Stimulated activated CD4-positive, alpha-beta T cell treated with anti-CD3 and anti-CD28 coated beads, Interleukin-1b, Interleukin-23, amount 100 ng/mL, for 48 hours (primary cell): Measurements from ENCODE around the gene PHAF1.
A peak's percentile ranks its signal among the peaks of the same experiment; 100 is the strongest.

Experiments used
- DNase-seq: peaks from one replicate; pipeline ENCODE4 v3.0.0-alpha.2; 2020

The PHAF1 gene

GRCh38 chr16:67164599-67165061, 54.9 kb downstream of the PHAF1 start, which contains the start of gene HSF4:
Gene HSF4 (plus strand): TSS chr16:67164745. CDS start chr16:67164812, 67 bp downstream.
- DNase-seq = no peak

- DNase-seq = no peak
Observed at GRCh38 chr16:67165121-67166078, 55.7 kb downstream of the PHAF1 start.

- DNase-seq = no peak
Observed at GRCh38 chr16:67166110-67166547, 56.4 kb downstream of the PHAF1 start.

GRCh38 chr16:67166598-67167168, 56.9 kb downstream of the PHAF1 start:
- DNase-seq = no peak

- DNase-seq = no peak
Observed at GRCh38 chr16:67167588-67167987, 57.8 kb downstream of the PHAF1 start.

- no peak for DNase-seq
Observed at GRCh38 chr16:67169011-67169451, 59.3 kb downstream of the PHAF1 start.

GRCh38 chr16:67169642-67170167, 60.0 kb downstream of the PHAF1 start:
- DNase-seq = no peak

GRCh38 chr16:67170168-67170948, 60.6 kb downstream of the PHAF1 start, which contains the start of gene NOL3:
Gene NOL3 (plus strand): TSS chr16:67170538.
- peak; percentile 58 for DNase-seq

GRCh38 chr16:67170949-67171649, 61.4 kb downstream of the PHAF1 start:
- DNase-seq = no peak

- DNase-seq = no peak
Observed at GRCh38 chr16:67173323-67173722, 63.6 kb downstream of the PHAF1 start.

GRCh38 chr16:67173808-67174705, 64.3 kb downstream of the PHAF1 start:
- DNase-seq = peak; percentile 64

GRCh38 chr16:67174706-67175231, 65.0 kb downstream of the PHAF1 start:
- DNase-seq = no peak

- DNase-seq = no peak
Observed at GRCh38 chr16:67176662-67177061, 66.9 kb downstream of the PHAF1 start.

- DNase-seq = peak; percentile 63
Observed at GRCh38 chr16:67177743-67178699, 68.3 kb downstream of the PHAF1 start.

GRCh38 chr16:67179421-67180080, 69.8 kb downstream of the PHAF1 start:
- no peak for DNase-seq

GRCh38 chr16:67180166-67180565, 70.4 kb downstream of the PHAF1 start:
- no peak for DNase-seq

GRCh38 chr16:67181346-67181745, 71.6 kb downstream of the PHAF1 start:
- no peak for DNase-seq

- no peak for DNase-seq
Observed at GRCh38 chr16:67182288-67182687, 72.5 kb downstream of the PHAF1 start.

GRCh38 chr16:67183284-67183626, 73.5 kb downstream of the PHAF1 start:
- DNase-seq = no peak
